ENCODE measurements around the gene ATF3. TPM values are rescaled to one million over a fixed set of nuclear protein-coding genes. Genes with fewer than 3 reads are reported as not detected.

The ATF3 gene
- polyA plus RNA-seq, 3 donors = 10.4 to 227 (median 13.3) TPM

DNA sequence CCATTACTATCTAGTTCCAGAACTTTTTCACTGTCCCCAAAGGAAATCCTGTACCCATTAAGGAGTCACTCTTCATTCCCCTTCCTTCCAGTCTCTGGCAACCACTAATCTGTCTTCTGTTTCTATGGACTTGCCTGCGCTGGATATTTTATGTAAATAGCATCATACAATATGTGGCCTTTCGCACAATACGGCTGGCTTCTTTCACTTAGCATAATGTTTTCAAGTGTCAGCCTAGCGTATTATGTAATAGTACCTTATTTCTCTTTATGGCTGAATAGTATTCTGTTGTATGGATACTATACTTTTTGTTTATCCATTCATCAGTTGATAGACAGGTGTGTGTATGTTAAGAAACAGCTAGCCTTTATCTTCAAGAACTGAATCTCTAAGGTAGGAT lies 14.3 kb downstream of the ATF3 start:
- H3K36me3 Mint-ChIP-seq = peaks cover 14 to 26% of the 10 kb centered on the region in 2 donors

GRCh38 chr1:212623603-212624002 lies 15.0 kb downstream of the ATF3 start:
- DNase-seq = no peak
- peaks cover 8 to 11% (median 11%) of the 10 kb centered on the region in 3 donors for H3K27me3 Mint-ChIP-seq (ENCODE audit: low read depth in 3 of 3)
- H3K79me2 ChIP-seq (ENCODE audit: insufficient read depth, low read length) = no peaks in the 10 kb centered on the region
- H2AFZ ChIP-seq (ENCODE audit: insufficient read depth, low read depth, low read length, poor library complexity, severe bottlenecking) = no peak overlapping the region
- H3K36me3 Mint-ChIP-seq = peaks cover 12 to 19% of the 10 kb centered on the region in 2 donors
- intact Hi-C loops (cut with micrococcal nuclease) = no loop called here
- H3K27ac ChIP-seq (ENCODE audit: low read depth in 1 of 2, low read length in 2 of 2) = no peak overlapping the region
- no peak overlapping the region for H3K4me3 Mint-ChIP-seq
- TF ChIP-seq, protein P1, sequence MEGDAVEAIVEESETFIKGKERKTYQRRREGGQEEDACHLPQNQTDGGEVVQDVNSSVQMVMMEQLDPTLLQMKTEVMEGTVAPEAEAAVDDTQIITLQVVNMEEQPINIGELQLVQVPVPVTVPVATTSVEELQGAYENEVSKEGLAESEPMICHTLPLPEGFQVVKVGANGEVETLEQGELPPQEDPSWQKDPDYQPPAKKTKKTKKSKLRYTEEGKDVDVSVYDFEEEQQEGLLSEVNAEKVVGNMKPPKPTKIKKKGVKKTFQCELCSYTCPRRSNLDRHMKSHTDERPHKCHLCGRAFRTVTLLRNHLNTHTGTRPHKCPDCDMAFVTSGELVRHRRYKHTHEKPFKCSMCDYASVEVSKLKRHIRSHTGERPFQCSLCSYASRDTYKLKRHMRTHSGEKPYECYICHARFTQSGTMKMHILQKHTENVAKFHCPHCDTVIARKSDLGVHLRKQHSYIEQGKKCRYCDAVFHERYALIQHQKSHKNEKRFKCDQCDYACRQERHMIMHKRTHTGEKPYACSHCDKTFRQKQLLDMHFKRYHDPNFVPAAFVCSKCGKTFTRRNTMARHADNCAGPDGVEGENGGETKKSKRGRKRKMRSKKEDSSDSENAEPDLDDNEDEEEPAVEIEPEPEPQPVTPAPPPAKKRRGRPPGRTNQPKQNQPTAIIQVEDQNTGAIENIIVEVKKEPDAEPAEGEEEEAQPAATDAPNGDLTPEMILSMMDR (IDR thresholded peaks at IDR 0.05) = no peak
- H3K9me3 Mint-ChIP-seq = no peaks in the 10 kb centered on the region
- H3K9me3 ChIP-seq (replicated peaks in 1 of 2; ENCODE audit: control insufficient read depth in 1 of 2, insufficient read depth in 1 of 2, low read length in 2 of 2) = no peaks in the 10 kb centered on the region
- no peaks in the 10 kb centered on the region for H3K27me3 ChIP-seq (ENCODE audit: control insufficient read depth in 2 of 2, insufficient read depth in 2 of 2, low read length in 2 of 2)
- H3K36me3 ChIP-seq (replicated peaks in 1 of 2; ENCODE audit: control insufficient read depth in 1 of 2, insufficient read depth in 2 of 2, low read length in 2 of 2) = peaks cover 0 to 10% of the 10 kb centered on the region in 2 donors
- no peaks in the 10 kb centered on the region for H4K20me1 ChIP-seq (ENCODE audit: insufficient read depth, low read length)
- no peak overlapping the region for H3K4me2 ChIP-seq (replicated peaks; ENCODE audit: extremely low read depth, low read length, poor library complexity, severe bottlenecking)
- peaks cover 0 to 4% of the 10 kb centered on the region in 2 donors for H3K4me1 ChIP-seq (ENCODE audit: control insufficient read depth in 1 of 2, insufficient read depth in 2 of 2, low read length in 2 of 2)
- peaks cover 8% of the 10 kb centered on the region for H3K4me1 Mint-ChIP-seq
- H3K27ac Mint-ChIP-seq = no peak overlapping the region
- no peak overlapping the region for H3K9ac ChIP-seq (ENCODE audit: insufficient read depth, low read length, poor library complexity, severe bottlenecking)
- H3K4me3 ChIP-seq (replicated peaks in 1 of 3; ENCODE audit: low read depth in 2 of 3, low read length in 3 of 3) = no peak overlapping the region
- no CpG with 5 or more reads among the region's 2 CpGs for WGBS (ENCODE audit: insufficient coverage)

More for the DNA sequence above, 14.3 kb downstream of the ATF3 start:
- Mint-ChIP-seq H3K4me3 (no peak overlapping the region), H3K9me3 (no peaks in the 10 kb centered on the region), H3K27ac (no peak overlapping the region), H3K4me1 (peaks cover 8% of the 10 kb centered on the region), H3K27me3 (ENCODE audit: low read depth in 3 of 3) (peaks cover 8 to 11% (median 11%) of the 10 kb centered on the region in 3 donors)
- no peak for DNase-seq
- no CpG with 5 or more reads among the region's 4 CpGs for WGBS (ENCODE audit: insufficient coverage)
- Histone ChIP-seq H3K9me3 (replicated peaks in 1 of 2; ENCODE audit: control insufficient read depth in 1 of 2, insufficient read depth in 1 of 2, low read length in 2 of 2) (no peaks in the 10 kb centered on the region), H3K27me3 (ENCODE audit: control insufficient read depth in 2 of 2, insufficient read depth in 2 of 2, low read length in 2 of 2) (no peaks in the 10 kb centered on the region), H3K4me3 (replicated peaks in 1 of 3; ENCODE audit: low read depth in 2 of 3, low read length in 3 of 3) (no peak overlapping the region), H3K4me1 (ENCODE audit: control insufficient read depth in 1 of 2, insufficient read depth in 2 of 2, low read length in 2 of 2) (peaks cover 0 to 4% of the 10 kb centered on the region in 2 donors), H3K36me3 (replicated peaks in 1 of 2; ENCODE audit: control insufficient read depth in 1 of 2, insufficient read depth in 2 of 2, low read length in 2 of 2) (peaks cover 0 to 15% of the 10 kb centered on the region in 2 donors), H2AFZ (ENCODE audit: insufficient read depth, low read depth, low read length, poor library complexity, severe bottlenecking) (no peak overlapping the region), H3K4me2 (replicated peaks; ENCODE audit: extremely low read depth, low read length, poor library complexity, severe bottlenecking) (no peak overlapping the region), H4K20me1 (ENCODE audit: insufficient read depth, low read length) (no peaks in the 10 kb centered on the region), H3K27ac (ENCODE audit: low read depth in 1 of 2, low read length in 2 of 2) (no peak overlapping the region), H3K9ac (ENCODE audit: insufficient read depth, low read length, poor library complexity, severe bottlenecking) (no peak overlapping the region), H3K79me2 (ENCODE audit: insufficient read depth, low read length) (no peaks in the 10 kb centered on the region)
- TF ChIP-seq, protein P1 (IDR thresholded peaks at IDR 0.05) = no peak
- intact Hi-C loops (cut with micrococcal nuclease) = no loop called here
